ENCODE results near the gene RPS29. TPM values are rescaled to one million over a fixed set of nuclear protein-coding genes. Genes with fewer than 3 reads are reported as not detected.
A peak's percentile ranks its signal among the peaks of the same experiment; 100 is the strongest.

Gene RPS29
- 1,973 TPM for polyA plus RNA-seq (2012; ENCODE audit: insufficient read depth, insufficient read length, low read depth)

DNA sequence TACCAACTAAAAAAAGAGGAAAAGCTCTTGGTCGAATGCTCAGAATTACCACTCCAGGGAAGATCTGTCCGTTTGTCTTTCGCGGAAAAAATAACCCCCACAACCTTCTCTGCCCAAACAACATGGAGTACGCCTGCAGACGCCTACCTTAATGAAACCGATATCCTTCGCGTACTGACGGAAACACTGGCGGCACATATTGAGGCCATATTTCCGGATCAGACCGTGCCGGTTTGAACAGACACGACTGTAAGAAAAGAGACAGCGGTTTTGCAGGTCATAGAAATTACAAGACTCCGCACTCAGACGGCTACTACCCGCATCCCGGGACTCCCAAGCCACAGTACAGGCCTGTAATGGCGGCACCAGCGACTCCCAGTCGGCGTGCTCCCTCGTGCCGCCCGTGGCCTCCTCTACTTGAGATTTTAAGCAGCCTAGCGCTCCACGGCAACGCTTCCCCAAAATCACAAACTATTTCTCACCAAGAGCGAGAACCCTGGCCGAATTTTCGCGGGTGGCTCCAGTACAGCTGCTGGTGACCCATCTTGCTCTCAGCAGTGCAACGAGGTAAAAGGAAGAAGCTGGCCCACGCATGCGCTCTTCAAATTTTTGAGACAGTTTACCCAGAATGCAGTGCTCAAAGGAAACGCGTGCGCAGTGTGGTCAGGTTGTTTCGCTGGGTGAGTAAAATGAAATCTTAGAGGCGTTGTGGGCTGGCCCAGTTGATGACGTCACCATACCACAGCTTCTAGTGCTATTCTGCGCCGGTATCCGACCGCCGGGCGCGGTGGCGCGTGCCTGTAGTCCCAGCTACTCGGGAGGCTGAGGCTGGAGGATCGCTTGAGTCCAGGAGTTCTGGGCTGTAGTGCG, at the start of gene RPS29:
TSS of gene RPS29 (minus strand) at position 578 of the 870 bp plus-strand sequence. CDS start at position 544, 34 bp downstream.
- peak; percentile 96 for DNase-seq
- Histone ChIP-seq H3K4me3 (ENCODE audit: low read depth, low read length) (peak within 1 kb of the TSS; percentile 81), H3K9me3 (no peaks in the 10 kb centered on the region), H3K27me3 (no peaks in the 10 kb centered on the region), H3K4me1 (peaks cover 6% of the 10 kb centered on the region), H3K36me3 (peaks cover 45% of the 10 kb centered on the region)
- TF ChIP-seq CTCF (IDR thresholded peaks at IDR 0.05; ENCODE audit: low read depth, low read length) = no peak

DNA sequence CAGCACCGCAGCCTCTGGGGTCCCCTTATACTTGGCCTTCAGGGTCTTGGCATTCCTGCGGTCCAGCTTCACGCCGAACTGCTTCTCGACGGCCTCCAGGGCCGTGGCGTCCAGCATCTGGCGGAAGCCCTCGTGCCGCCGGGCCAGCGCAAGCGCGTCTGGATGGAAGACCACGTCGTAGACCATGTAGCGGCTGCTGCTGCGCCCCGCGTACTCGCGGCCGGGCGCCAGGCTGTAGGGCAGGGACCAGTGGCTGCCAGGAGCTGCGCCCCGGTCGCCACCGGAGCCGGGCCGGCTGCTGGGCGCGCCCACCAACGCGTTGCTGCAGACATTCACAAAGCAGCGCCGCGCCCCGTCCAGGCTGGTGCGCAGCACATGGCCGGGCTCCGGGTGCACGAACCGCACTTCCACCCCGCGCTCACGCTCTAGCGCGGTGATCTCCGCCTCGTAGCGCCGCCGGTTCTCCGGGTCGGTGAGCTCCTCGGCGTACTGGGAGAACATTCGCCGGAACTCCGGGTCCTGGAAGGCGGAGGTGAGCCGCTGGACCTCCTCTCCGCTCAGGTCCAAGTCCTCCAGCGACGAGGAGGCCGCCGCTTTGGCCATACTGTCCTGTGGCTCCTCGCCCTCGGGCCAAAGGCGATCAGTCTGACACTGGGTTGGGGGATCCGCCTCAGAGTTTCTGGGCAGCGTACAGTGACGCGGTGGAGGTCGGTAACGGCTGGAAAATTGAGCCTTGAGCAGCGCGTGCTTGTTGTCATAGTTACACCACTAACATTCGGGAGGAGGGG, 48.6 kb upstream of the RPS29 start, which contains the start of gene DNAAF2:
TSS of gene DNAAF2 (minus strand) at position 698 of the 788 bp plus-strand sequence. CDS start at position 603, 95 bp downstream.
- peaks cover 25% of the 10 kb centered on the region for H3K36me3 ChIP-seq
- DNase-seq = peak; percentile 66
- H3K4me1 ChIP-seq = no peaks in the 10 kb centered on the region
- no peaks in the 10 kb centered on the region for H3K27me3 ChIP-seq
- TF ChIP-seq CTCF (IDR thresholded peaks at IDR 0.05; ENCODE audit: low read depth, low read length) = no peak
- H3K9me3 ChIP-seq = no peaks in the 10 kb centered on the region
- peak within 1 kb of the TSS; percentile 100 for H3K4me3 ChIP-seq (ENCODE audit: low read depth, low read length)

DNA sequence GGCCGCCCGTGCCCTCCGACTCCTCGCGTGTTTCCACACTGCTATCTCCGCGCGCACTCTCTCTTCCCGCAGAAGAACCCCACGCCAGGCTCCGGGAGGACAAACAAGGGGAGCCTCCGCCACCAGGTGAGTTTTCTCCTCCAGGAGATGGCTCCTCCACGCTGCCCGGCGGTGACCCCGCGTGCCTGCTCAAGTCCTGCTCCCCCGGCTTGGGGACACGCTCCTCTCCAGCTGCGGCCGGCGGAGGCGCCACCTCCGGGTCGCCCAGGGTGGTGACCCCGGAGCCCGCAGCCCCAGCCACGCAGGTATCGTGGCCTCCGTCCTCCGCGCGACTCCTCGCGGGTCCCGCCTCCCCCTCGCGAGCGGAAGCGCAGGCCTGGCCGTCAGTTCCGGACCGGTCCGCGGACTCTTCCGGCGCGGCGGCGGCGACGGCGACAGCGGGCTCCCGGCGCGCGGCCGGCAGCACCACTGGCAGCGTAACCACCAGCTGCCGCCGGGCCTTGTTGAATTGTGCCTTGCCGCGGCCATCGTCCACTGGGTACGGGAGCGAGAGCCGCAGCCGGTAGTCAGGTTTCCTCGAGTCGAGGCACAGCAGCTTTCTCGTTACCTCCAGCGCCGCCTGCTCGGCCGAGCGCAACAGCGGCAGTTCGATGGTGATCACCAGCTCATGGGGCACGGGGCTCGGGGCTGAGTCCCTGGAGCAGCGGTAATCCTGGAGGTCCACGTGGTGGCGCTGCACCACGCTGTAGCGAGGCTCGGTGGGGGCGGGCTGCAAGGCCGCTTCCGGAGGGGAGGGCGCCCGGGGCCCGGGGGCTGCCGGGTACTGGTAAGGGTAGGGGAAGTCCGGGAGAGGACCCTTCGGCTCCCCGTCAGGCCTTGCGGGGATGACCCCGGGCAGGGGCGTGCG, 47.7 kb upstream of the RPS29 start:
- no peaks in the 10 kb centered on the region for H3K9me3 ChIP-seq
- peaks cover 23% of the 10 kb centered on the region for H3K36me3 ChIP-seq
- no peaks in the 10 kb centered on the region for H3K4me1 ChIP-seq
- peak; percentile 76 for TF ChIP-seq CTCF (IDR thresholded peaks at IDR 0.05; ENCODE audit: low read depth, low read length)
- no peaks in the 10 kb centered on the region for H3K27me3 ChIP-seq
- H3K4me3 ChIP-seq (ENCODE audit: low read depth, low read length) = peak overlapping the region; percentile 100
- DNase-seq = peak; percentile 97

DNA sequence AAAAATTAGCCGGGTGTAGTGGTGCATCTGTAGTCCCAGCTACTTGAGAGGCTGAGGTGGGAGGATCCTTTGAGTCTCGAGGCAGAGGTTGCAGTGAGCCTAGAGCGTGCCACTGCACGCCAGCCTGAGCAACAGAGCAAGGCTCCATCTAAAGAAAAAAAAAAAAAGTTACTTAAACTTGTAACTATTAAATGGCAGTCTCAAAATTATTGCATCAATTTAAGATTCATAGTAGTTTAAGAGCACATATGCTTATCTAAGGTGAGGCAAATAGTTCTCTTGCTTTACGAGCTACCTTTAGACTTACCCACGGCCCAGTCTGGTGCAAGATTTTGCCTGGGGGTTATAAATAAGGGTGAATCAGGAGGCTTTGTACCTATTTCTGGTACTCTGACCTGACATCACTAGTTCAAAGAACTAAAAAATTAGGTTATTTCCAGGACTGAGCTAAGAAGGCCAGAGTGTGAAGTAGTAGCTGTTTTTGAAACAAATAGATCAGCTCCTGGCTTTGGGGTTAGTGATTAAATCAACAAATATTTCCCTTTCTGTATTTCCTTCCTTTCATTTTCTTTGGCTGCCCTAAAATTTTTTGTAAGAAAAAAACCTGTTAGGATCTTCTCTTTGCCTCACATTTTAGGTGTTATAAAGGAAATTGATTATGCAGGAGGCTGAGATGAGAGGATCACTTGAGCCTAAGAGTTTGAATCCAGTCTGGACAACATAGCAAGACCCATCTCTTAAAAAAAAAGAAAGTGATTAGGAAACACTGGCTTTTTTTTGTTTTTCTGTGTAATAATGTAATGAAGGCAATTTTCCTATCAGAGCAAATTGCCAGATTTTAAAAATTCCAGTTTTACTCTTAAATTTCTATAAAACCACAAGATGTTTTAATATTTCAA, 38.0 kb upstream of the RPS29 start:
- no peak overlapping the region; the same call in 1 of the 2 replicates for H3K4me3 ChIP-seq (ENCODE audit: low read depth, low read length)
- no peaks in the 10 kb centered on the region for H3K27me3 ChIP-seq
- TF ChIP-seq CTCF (IDR thresholded peaks at IDR 0.05; ENCODE audit: low read depth, low read length) = no peak
- H3K4me1 ChIP-seq = no peaks in the 10 kb centered on the region
- no peaks in the 10 kb centered on the region for H3K9me3 ChIP-seq
- DNase-seq = no peak
- peaks cover 38% of the 10 kb centered on the region for H3K36me3 ChIP-seq

- H3K4me3 ChIP-seq (ENCODE audit: low read depth, low read length) = peak overlapping the region; percentile 91
- no peaks in the 10 kb centered on the region for H3K27me3 ChIP-seq
- H3K9me3 ChIP-seq = no peaks in the 10 kb centered on the region
- no peak for TF ChIP-seq CTCF (IDR thresholded peaks at IDR 0.05; ENCODE audit: low read depth, low read length)
- H3K4me1 ChIP-seq = no peaks in the 10 kb centered on the region
- peaks cover 46% of the 10 kb centered on the region for H3K36me3 ChIP-seq
- DNase-seq = no peak
These were observed 37.2 kb upstream of the RPS29 start for GRCh38 chr14:49623387-49623786.

Measured in BE2C (cell line).